CD14-positive monocyte (primary cell): ENCODE measurements around the gene PTPRD. TPM values are rescaled to one million over a fixed set of nuclear protein-coding genes. Genes with fewer than 3 reads are reported as not detected.

Experiments used
- DNase-seq, 3 donors: peaks; one replicate each; pipeline ENCODE4 v3.0.0-alpha.2; 2011 to 2022
- H2AFZ ChIP-seq: 2 replicates; pipeline ENCODE4 v1.6.0; 2012; ENCODE audit warnings: mild to moderate bottlenecking, low read depth, low read length, inconsistent platforms; ENCODE audit not compliant: insufficient read depth, poor library complexity, severe bottlenecking
- H3K27ac ChIP-seq, 2 donors: 1 replicate in 1 of 2; 2 replicates in 1 of 2; pipeline ENCODE4 v1.5.1; 2012 to 2013; ENCODE audit warnings: low read length in 2 of 2, control low read depth in 1 of 2, inconsistent platforms in 1 of 2, low read depth in 1 of 2, mild to moderate bottlenecking in 1 of 2
- H3K27me3 ChIP-seq, 2 donors: one replicate each; pipeline versions ENCODE4 v1.6.0 to v1.6.1; 2011 to 2013; ENCODE audit warnings: low read length in 2 of 2; ENCODE audit not compliant: control insufficient read depth in 2 of 2, insufficient read depth in 2 of 2
- H3K36me3 ChIP-seq, 2 donors: replicated peaks in 1 of 2; 1 replicate in 1 of 2; 2 replicates in 1 of 2; pipeline versions ENCODE4 v1.5.1 to v1.6.1; 2012 to 2013; ENCODE audit warnings: low read length in 2 of 2, control low read depth in 1 of 2, inconsistent platforms in 1 of 2, mild to moderate bottlenecking in 1 of 2; ENCODE audit not compliant: insufficient read depth in 2 of 2, control insufficient read depth in 1 of 2
- H3K4me1 ChIP-seq, 2 donors: 1 replicate in 1 of 2; 2 replicates in 1 of 2; pipeline versions ENCODE4 v1.5.1 to v1.6.1; 2012 to 2013; ENCODE audit warnings: low read length in 2 of 2, control low read depth in 1 of 2, inconsistent platforms in 1 of 2, mild to moderate bottlenecking in 1 of 2, moderate library complexity in 1 of 2; ENCODE audit not compliant: insufficient read depth in 2 of 2, control insufficient read depth in 1 of 2
- H3K4me2 ChIP-seq: replicated peaks from 2 replicates; pipeline ENCODE3; 2012; ENCODE audit warnings: low read length, moderate library complexity, mild to moderate bottlenecking; ENCODE audit not compliant: poor library complexity, severe bottlenecking; ENCODE audit errors: extremely low read depth
- H3K4me3 ChIP-seq, 3 experiments: fragments of 200-600 bp in 1 of 3; sonication (generic) in 1 of 3; replicated peaks in 1 of 3; 1 replicate in 2 of 3; 2 replicates in 1 of 3; pipeline ENCODE4 v1.5.1; 2011 to 2013; ENCODE audit warnings: low read length in 3 of 3, mild to moderate bottlenecking in 3 of 3, control low read depth in 2 of 3, low read depth in 2 of 3, inconsistent platforms in 1 of 3, moderate library complexity in 1 of 3
- H3K79me2 ChIP-seq: 2 replicates; pipeline ENCODE4 v1.6.0; 2012; ENCODE audit warnings: mild to moderate bottlenecking, control low read depth, inconsistent platforms, low read length, moderate library complexity; ENCODE audit not compliant: insufficient read depth
- H3K9ac ChIP-seq: 2 replicates; pipeline ENCODE4 v1.6.0; 2017; ENCODE audit warnings: low read length, mild to moderate bottlenecking; ENCODE audit not compliant: insufficient read depth, poor library complexity, severe bottlenecking
- H3K9me3 ChIP-seq, 2 donors: replicated peaks in 1 of 2; 1 replicate in 1 of 2; 2 replicates in 1 of 2; pipeline versions ENCODE4 v1.5.1 to v1.6.1; 2012 to 2013; ENCODE audit warnings: low read length in 2 of 2, control low read depth in 1 of 2; ENCODE audit not compliant: control insufficient read depth in 1 of 2, insufficient read depth in 1 of 2
- H4K20me1 ChIP-seq: 2 replicates; pipeline ENCODE4 v1.6.0; 2012; ENCODE audit warnings: mild to moderate bottlenecking, low read length, control low read depth, moderate library complexity; ENCODE audit not compliant: insufficient read depth
- H3K27ac Mint-ChIP-seq, 7 donors: one replicate each; pipeline ENCODE4 v1.8.0; 2020; ENCODE audit warnings: mild to moderate bottlenecking in 7 of 7, mixed read lengths in 7 of 7, moderate library complexity in 6 of 7, inconsistent platforms in 2 of 7
- H3K27me3 Mint-ChIP-seq, 3 donors: one replicate each; pipeline ENCODE4 v1.8.0; 2021 to 2022; ENCODE audit warnings: low read depth in 3 of 3, mild to moderate bottlenecking in 3 of 3, mixed read lengths in 3 of 3, moderate library complexity in 3 of 3, inconsistent platforms in 1 of 3
- H3K36me3 Mint-ChIP-seq, 2 donors: one replicate each; pipeline ENCODE4 v1.8.0; 2020; ENCODE audit warnings: mixed read lengths in 2 of 2, inconsistent platforms in 1 of 2, mild to moderate bottlenecking in 1 of 2
- H3K4me1 Mint-ChIP-seq: one replicate; pipeline ENCODE4 v1.8.0; 2020; ENCODE audit warnings: mild to moderate bottlenecking, mixed read lengths
- H3K4me3 Mint-ChIP-seq, 2 donors: one replicate each; pipeline ENCODE4 v1.8.0; 2020; ENCODE audit warnings: mild to moderate bottlenecking in 2 of 2, mixed read lengths in 2 of 2, moderate library complexity in 1 of 2
- H3K9me3 Mint-ChIP-seq, 7 donors: one replicate each; pipeline ENCODE4 v1.8.0; 2020 to 2022; ENCODE audit warnings: mixed read lengths in 7 of 7, mild to moderate bottlenecking in 6 of 7, moderate library complexity in 6 of 7, inconsistent platforms in 2 of 7
- WGBS: methylation state at CpG from one replicate; pipeline ENCODE4 v1.1.5; 2013; ENCODE audit warnings: missing lambda C conversion rate; ENCODE audit not compliant: insufficient coverage; 5-methylcytosine and 5-hydroxymethylcytosine counted together
- intact Hi-C, 2 donors: fragments of 100-400 bp; cut with micrococcal nuclease; formaldehyde crosslinking; loops; one replicate each; pipeline versions ENCODE4 v1.15.0 to v1.15.1; 2023
- polyA plus RNA-seq, 3 donors: library from polyadenylated mRNA; depleted of rRNA in 1 of 3; unstranded in 2 of 3; stranded (reverse) in 1 of 3; fragments of 300-500 nt in 2 of 3; fragments of >200 nt in 1 of 3; fragmentation: Illumina TruSeq in 2 of 3; gene quantifications; 1 replicate in 2 of 3; 2 replicates in 1 of 3; pipeline ENCODE4 v1.2.3, GENCODE V29; 2012 to 2021
- TF ChIP-seq, protein P1 (sequence below): fragments of 200-600 bp; IDR thresholded peaks from one replicate; pipeline ENCODE4 v1.8.0; 2022; ENCODE audit warnings: antibody characterized with exemption, mild to moderate bottlenecking

Gene PTPRD
- polyA plus RNA-seq, 3 donors: not detected

DNA sequence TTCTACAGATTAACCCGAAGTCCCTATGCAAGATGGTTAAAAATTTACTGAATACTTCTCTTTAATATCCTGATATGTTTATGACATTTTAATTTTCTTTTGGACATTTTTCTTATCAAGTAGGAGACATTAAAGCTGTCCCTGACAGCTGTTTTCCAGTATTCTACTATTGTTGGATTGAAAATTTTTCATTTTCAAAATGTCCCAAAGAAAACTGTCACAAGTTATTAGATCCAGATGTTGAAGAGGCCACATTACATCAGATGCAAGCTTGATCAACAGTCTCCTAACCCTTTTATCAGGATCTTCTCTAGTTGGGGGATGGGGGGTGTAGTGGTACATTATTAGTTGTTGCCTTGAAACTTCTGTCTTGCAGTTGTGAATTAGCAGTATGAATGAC, 1410.5 kb downstream of the PTPRD start:
- Histone ChIP-seq H4K20me1 (no peaks in the 10 kb centered on the region), H3K79me2 (no peaks in the 10 kb centered on the region), H3K36me3 (no peaks in the 10 kb centered on the region), H3K4me1 (no peaks in the 10 kb centered on the region), H2AFZ (no peak overlapping the region), H3K4me3 (no peak overlapping the region), H3K9me3 (no peaks in the 10 kb centered on the region), H3K9ac (no peak overlapping the region), H3K4me2 (no peak overlapping the region), H3K27ac (no peak overlapping the region), H3K27me3 (no peaks in the 10 kb centered on the region)
- no peaks in the 10 kb centered on the region for H3K4me1 Mint-ChIP-seq
- H3K36me3 Mint-ChIP-seq: no peaks in the 10 kb centered on the region
- intact Hi-C loops: no loop called here
- TF ChIP-seq, protein P1, sequence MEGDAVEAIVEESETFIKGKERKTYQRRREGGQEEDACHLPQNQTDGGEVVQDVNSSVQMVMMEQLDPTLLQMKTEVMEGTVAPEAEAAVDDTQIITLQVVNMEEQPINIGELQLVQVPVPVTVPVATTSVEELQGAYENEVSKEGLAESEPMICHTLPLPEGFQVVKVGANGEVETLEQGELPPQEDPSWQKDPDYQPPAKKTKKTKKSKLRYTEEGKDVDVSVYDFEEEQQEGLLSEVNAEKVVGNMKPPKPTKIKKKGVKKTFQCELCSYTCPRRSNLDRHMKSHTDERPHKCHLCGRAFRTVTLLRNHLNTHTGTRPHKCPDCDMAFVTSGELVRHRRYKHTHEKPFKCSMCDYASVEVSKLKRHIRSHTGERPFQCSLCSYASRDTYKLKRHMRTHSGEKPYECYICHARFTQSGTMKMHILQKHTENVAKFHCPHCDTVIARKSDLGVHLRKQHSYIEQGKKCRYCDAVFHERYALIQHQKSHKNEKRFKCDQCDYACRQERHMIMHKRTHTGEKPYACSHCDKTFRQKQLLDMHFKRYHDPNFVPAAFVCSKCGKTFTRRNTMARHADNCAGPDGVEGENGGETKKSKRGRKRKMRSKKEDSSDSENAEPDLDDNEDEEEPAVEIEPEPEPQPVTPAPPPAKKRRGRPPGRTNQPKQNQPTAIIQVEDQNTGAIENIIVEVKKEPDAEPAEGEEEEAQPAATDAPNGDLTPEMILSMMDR: no peak
- DNase-seq: no peak
- no peaks in the 10 kb centered on the region for H3K27me3 Mint-ChIP-seq
- H3K9me3 Mint-ChIP-seq: peaks cover 0 to 4% (median 0%) of the 10 kb centered on the region in 7 donors
- no peak overlapping the region for H3K27ac Mint-ChIP-seq
- WGBS: no CpG with 5 or more reads among the region's 1 CpG
- no peak overlapping the region for H3K4me3 Mint-ChIP-seq

DNA sequence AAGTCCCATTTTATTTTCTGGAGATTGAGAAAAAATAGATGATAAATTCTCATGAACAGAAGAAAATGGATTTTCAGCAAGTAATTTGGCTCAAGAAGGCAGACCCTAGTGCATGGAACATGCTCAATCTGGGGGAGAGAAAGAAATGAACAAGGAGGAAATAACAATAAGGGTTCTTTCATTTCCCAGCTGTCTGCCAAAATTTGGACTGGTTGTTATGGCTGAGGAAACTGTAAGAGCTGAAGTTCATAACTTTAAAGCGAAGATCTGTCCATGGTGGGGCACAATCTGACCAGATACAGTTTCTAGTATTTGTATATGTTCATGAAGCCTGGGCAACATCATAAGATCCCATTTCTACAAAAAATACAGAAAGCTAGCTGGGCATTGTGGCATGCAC, 1426.7 kb downstream of the PTPRD start:
- no peak for DNase-seq
- Histone ChIP-seq H3K27ac (no peak overlapping the region), H3K9ac (no peak overlapping the region), H3K36me3 (no peaks in the 10 kb centered on the region), H3K27me3 (no peaks in the 10 kb centered on the region), H3K4me1 (no peaks in the 10 kb centered on the region), H4K20me1 (no peaks in the 10 kb centered on the region), H3K4me2 (no peak overlapping the region), H3K4me3 (no peak overlapping the region), H2AFZ (no peak overlapping the region), H3K9me3 (no peaks in the 10 kb centered on the region), H3K79me2 (no peaks in the 10 kb centered on the region)
- peaks cover 0 to 2% (median 0%) of the 10 kb centered on the region in 3 donors for H3K27me3 Mint-ChIP-seq
- no peaks in the 10 kb centered on the region for H3K4me1 Mint-ChIP-seq
- TF ChIP-seq, protein P1: no peak
- no peak overlapping the region for H3K4me3 Mint-ChIP-seq
- no peak overlapping the region for H3K27ac Mint-ChIP-seq
- no CpG with 5 or more reads among the region's 1 CpG for WGBS
- intact Hi-C loops: no loop called here
- H3K9me3 Mint-ChIP-seq: peaks cover 0 to 4% (median 0%) of the 10 kb centered on the region in 7 donors
- no peaks in the 10 kb centered on the region for H3K36me3 Mint-ChIP-seq
